HEK293T (cell line): Measurements from ENCODE around the gene NXPH4.

Experiments used
- CTCF ChIA-PET: fragments of 350-600 bp; formaldehyde crosslinking; extraction: SDS; loops from one replicate; lab custom pipeline; 2021; ENCODE audit warnings: antibody characterized with exemption, inconsistent platforms; lab: Yijun Ruan, JAX
- POLR2A ChIA-PET: fragments of 350-600 bp; formaldehyde crosslinking; extraction: SDS; loops from one replicate; lab custom pipeline; 2020; ENCODE audit warnings: antibody characterized with exemption, inconsistent platforms; lab: Yijun Ruan, JAX
- DNase-seq: peaks from one replicate; pipeline ENCODE4 v3.0.0; 2012; ENCODE audit warnings: mixed read lengths; ENCODE audit errors: extremely low spot score
- ARNT ChIP-seq: fragments of 450-650 bp; IDR thresholded peaks from 2 replicates; pipeline ENCODE4 v1.6.1; 2017; ENCODE audit warnings: mild to moderate bottlenecking
- BHLHE40 ChIP-seq: fragments of 450-650 bp; IDR thresholded peaks from 2 replicates; pipeline ENCODE4 v1.6.1; 2016; ENCODE audit warnings: mild to moderate bottlenecking, moderate library complexity, borderline replicate concordance
- CTBP1 ChIP-seq: fragments of 450-650 bp; IDR thresholded peaks from 2 replicates; pipeline ENCODE4 v1.6.1; 2016; ENCODE audit warnings: borderline replicate concordance
- ELF4 ChIP-seq: fragments of 450-650 bp; IDR thresholded peaks from 2 replicates; pipeline ENCODE4 v1.6.1; 2017; ENCODE audit warnings: antibody characterized with exemption
- FOXA1 ChIP-seq: fragments of 450-650 bp; IDR thresholded peaks from 2 replicates; pipeline ENCODE4 v1.6.1; 2016; ENCODE audit warnings: mild to moderate bottlenecking
- FOXK2 ChIP-seq: fragments of 450-650 bp; IDR thresholded peaks from 2 replicates; pipeline ENCODE4 v1.6.1; 2016; ENCODE audit warnings: mild to moderate bottlenecking
- FOXM1 ChIP-seq: fragments of 450-650 bp; IDR thresholded peaks from 2 replicates; pipeline ENCODE4 v1.6.1; 2017; ENCODE audit warnings: mild to moderate bottlenecking, borderline replicate concordance
- HDGF ChIP-seq: fragments of 450-650 bp; IDR thresholded peaks from 2 replicates; pipeline ENCODE4 v1.6.1; 2017; ENCODE audit warnings: antibody characterized with exemption, borderline replicate concordance
- L3MBTL2 ChIP-seq: fragments of 450-650 bp; conservative IDR thresholded peaks from 2 replicates; pipeline ENCODE4 v1.6.1; 2016; ENCODE audit warnings: mild to moderate bottlenecking
- LEF1 ChIP-seq: fragments of 450-650 bp; IDR thresholded peaks from 2 replicates; pipeline ENCODE4 v1.6.1; 2017; ENCODE audit warnings: mild to moderate bottlenecking, borderline replicate concordance
- NFRKB ChIP-seq: fragments of 450-650 bp; IDR thresholded peaks from 2 replicates; pipeline ENCODE4 v1.6.1; 2016; ENCODE audit warnings: mild to moderate bottlenecking, moderate library complexity
- PKNOX1 ChIP-seq: fragments of 450-650 bp; IDR thresholded peaks from 2 replicates; pipeline ENCODE4 v1.6.1; 2016
- SP1 ChIP-seq: fragments of 450-650 bp; IDR thresholded peaks from 2 replicates; pipeline ENCODE4 v1.6.1; 2017
- SUZ12 ChIP-seq: fragments of 450-650 bp; IDR thresholded peaks from 2 replicates; pipeline ENCODE4 v1.6.1; 2016; ENCODE audit warnings: mild to moderate bottlenecking
- TARDBP ChIP-seq: fragments of 450-650 bp; IDR thresholded peaks from 2 replicates; pipeline ENCODE4 v1.6.1; 2016
- ZNF384 ChIP-seq: fragments of 450-650 bp; IDR thresholded peaks from 2 replicates; pipeline ENCODE4 v1.6.1; 2016

The NXPH4 gene

GRCh38 chr12:57266681-57267080 lies 50.1 kb downstream of the NXPH4 start:
- CTCF ChIA-PET, result interaction anchor here (0.6 to 0.7 kb wide), 2 partner anchors 10 to 263 kb away, joined by 3 to 4 read pairs; no protein-coding TSS in a partner anchor
- DNase-seq, result no peak
- POLR2A ChIA-PET, result no interaction called here
- no peak for TF ChIP-seq FOXK2
- no peak for TF ChIP-seq SP1
- no peak for TF ChIP-seq ZNF384
- no peak for TF ChIP-seq TARDBP

- TF ChIP-seq TARDBP, result no peak
- no peak for TF ChIP-seq FOXK2
- no peak for TF ChIP-seq SP1
- no peak for TF ChIP-seq ARNT
- no peak for TF ChIP-seq LEF1
- TF ChIP-seq FOXM1, result no peak
- TF ChIP-seq ZNF384, result no peak
- TF ChIP-seq FOXA1, result no peak
- no peak for TF ChIP-seq NFRKB
- TF ChIP-seq BHLHE40, result no peak
- TF ChIP-seq PKNOX1, result no peak
- TF ChIP-seq CTBP1, result no peak
- ChIA-PET CTCF (no interaction called here), POLR2A (no interaction called here)
- no peak for DNase-seq
Observed at GRCh38 chr12:57268264-57268663, 51.7 kb downstream of the NXPH4 start.

GRCh38 chr12:57270966-57271470 lies 54.4 kb downstream of the NXPH4 start:
- TF ChIP-seq CTBP1, result no peak
- CTCF ChIA-PET, result interaction anchor here (1.0 kb wide), 1 partner anchor 188 kb away, joined by 3 read pairs; the partner anchor contains the start of gene GLI1
- POLR2A ChIA-PET, result no interaction called here
- no peak for DNase-seq

- CTCF ChIA-PET, result no interaction called here
- POLR2A ChIA-PET, result no interaction called here
- no peak for DNase-seq
- TF ChIP-seq ARNT, result no peak
- TF ChIP-seq FOXA1, result no peak
- no peak for TF ChIP-seq PKNOX1
- TF ChIP-seq SP1, result no peak
- TF ChIP-seq ZNF384, result no peak
- TF ChIP-seq FOXK2, result no peak
- TF ChIP-seq HDGF, result no peak
- no peak for TF ChIP-seq SUZ12
- TF ChIP-seq BHLHE40, result no peak
- TF ChIP-seq FOXM1, result no peak
- TF ChIP-seq LEF1, result no peak
- no peak for TF ChIP-seq CTBP1
- TF ChIP-seq L3MBTL2, result no peak
- no peak for TF ChIP-seq NFRKB
Observed at GRCh38 chr12:57272337-57273151, 56.0 kb downstream of the NXPH4 start.

GRCh38 chr12:57273516-57273915 lies 56.9 kb downstream of the NXPH4 start:
- no peak for DNase-seq
- TF ChIP-seq ZNF384 (no peak), ARNT (no peak), SUZ12 (no peak), L3MBTL2 (no peak), FOXM1 (no peak), CTBP1 (no peak), PKNOX1 (no peak), BHLHE40 (no peak), FOXK2 (no peak), NFRKB (no peak), HDGF (no peak), LEF1 (no peak), TARDBP (no peak), ELF4 (no peak)
- POLR2A ChIA-PET, result interaction anchor here (1.0 kb wide), 1 partner anchor 182 kb away, joined by 4 read pairs; no protein-coding TSS in a partner anchor
- CTCF ChIA-PET, result no interaction called here
